ENCODE measurements around the gene DYNC1H1.

DYNC1H1 gene

GRCh38 chr14:101962503-101962874 lies 1.9 kb upstream of the DYNC1H1 start (continued):
- TF ChIP-seq, protein P1, sequence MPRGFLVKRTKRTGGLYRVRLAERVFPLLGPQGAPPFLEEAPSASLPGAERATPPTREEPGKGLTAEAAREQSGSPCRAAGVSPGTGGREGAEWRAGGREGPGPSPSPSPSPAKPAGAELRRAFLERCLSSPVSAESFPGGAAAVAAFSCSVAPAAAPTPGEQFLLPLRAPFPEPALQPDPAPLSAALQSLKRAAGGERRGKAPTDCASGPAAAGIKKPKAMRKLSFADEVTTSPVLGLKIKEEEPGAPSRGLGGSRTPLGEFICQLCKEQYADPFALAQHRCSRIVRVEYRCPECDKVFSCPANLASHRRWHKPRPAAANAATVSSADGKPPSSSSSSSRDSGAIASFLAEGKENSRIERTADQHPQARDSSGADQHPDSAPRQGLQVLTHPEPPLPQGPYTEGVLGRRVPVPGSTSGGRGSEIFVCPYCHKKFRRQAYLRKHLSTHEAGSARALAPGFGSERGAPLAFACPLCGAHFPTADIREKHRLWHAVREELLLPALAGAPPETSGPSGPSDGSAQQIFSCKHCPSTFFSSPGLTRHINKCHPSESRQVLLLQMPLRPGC (tag by site-specific recombination; IDR thresholded peaks at IDR 0.05) = no peak
- no peak for TF ChIP-seq ZNF391 (tag by site-specific recombination; IDR thresholded peaks at IDR 0.05; ENCODE audit: borderline replicate concordance, low read depth)
- TF ChIP-seq, protein P2, sequence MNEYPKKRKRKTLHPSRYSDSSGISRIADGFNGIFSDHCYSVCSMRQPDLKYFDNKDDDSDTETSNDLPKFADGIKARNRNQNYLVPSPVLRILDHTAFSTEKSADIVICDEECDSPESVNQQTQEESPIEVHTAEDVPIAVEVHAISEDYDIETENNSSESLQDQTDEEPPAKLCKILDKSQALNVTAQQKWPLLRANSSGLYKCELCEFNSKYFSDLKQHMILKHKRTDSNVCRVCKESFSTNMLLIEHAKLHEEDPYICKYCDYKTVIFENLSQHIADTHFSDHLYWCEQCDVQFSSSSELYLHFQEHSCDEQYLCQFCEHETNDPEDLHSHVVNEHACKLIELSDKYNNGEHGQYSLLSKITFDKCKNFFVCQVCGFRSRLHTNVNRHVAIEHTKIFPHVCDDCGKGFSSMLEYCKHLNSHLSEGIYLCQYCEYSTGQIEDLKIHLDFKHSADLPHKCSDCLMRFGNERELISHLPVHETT (tag by site-specific recombination; IDR thresholded peaks at IDR 0.05) = no peak
- TF ChIP-seq ZNF777 (tag by site-specific recombination; IDR thresholded peaks at IDR 0.05; ENCODE audit: borderline replicate concordance) = no peak
- TF ChIP-seq ZNF580 (tag by site-specific recombination; IDR thresholded peaks at IDR 0.05) = no peak
- no peak for TF ChIP-seq ZNF704 (tag by site-specific recombination; IDR thresholded peaks at IDR 0.05)
- TF ChIP-seq ZNF544 (tag by site-specific recombination; IDR thresholded peaks at IDR 0.05) = no peak
- TF ChIP-seq ZNF571 (tag by site-specific recombination; IDR thresholded peaks at IDR 0.05) = no peak
- TF ChIP-seq, protein P3, sequence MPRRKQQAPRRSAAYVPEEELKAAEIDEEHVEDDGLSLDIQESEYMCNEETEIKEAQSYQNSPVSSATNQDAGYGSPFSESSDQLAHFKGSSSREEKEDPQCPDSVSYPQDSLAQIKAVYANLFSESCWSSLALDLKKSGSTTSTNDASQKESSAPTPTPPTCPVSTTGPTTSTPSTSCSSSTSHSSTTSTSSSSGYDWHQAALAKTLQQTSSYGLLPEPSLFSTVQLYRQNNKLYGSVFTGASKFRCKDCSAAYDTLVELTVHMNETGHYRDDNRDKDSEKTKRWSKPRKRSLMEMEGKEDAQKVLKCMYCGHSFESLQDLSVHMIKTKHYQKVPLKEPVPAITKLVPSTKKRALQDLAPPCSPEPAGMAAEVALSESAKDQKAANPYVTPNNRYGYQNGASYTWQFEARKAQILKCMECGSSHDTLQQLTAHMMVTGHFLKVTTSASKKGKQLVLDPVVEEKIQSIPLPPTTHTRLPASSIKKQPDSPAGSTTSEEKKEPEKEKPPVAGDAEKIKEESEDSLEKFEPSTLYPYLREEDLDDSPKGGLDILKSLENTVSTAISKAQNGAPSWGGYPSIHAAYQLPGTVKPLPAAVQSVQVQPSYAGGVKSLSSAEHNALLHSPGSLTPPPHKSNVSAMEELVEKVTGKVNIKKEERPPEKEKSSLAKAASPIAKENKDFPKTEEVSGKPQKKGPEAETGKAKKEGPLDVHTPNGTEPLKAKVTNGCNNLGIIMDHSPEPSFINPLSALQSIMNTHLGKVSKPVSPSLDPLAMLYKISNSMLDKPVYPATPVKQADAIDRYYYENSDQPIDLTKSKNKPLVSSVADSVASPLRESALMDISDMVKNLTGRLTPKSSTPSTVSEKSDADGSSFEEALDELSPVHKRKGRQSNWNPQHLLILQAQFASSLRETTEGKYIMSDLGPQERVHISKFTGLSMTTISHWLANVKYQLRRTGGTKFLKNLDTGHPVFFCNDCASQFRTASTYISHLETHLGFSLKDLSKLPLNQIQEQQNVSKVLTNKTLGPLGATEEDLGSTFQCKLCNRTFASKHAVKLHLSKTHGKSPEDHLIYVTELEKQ (tag by site-specific recombination; IDR thresholded peaks at IDR 0.05; ENCODE audit: borderline replicate concordance) = no peak
- TF ChIP-seq ZNF518A (tag by site-specific recombination; conservative IDR thresholded peaks at IDR 0.05; ENCODE audit: low read depth) = no peak
- TF ChIP-seq HIC1 (tag by site-specific recombination; IDR thresholded peaks at IDR 0.05) = no peak
- no peak for TF ChIP-seq RBAK (tag by site-specific recombination; IDR thresholded peaks at IDR 0.05)
- TF ChIP-seq ZBTB8A (tag by site-specific recombination; IDR thresholded peaks at IDR 0.05) = peak; percentile 58; the same call in 1 of the 2 replicates
- TF ChIP-seq ZNF266 (tag by site-specific recombination; IDR thresholded peaks at IDR 0.05; ENCODE audit: low read depth) = no peak
- no peak for TF ChIP-seq ZNF211 (tag by site-specific recombination; IDR thresholded peaks at IDR 0.05; ENCODE audit: low read depth)
- TF ChIP-seq, protein P4, sequence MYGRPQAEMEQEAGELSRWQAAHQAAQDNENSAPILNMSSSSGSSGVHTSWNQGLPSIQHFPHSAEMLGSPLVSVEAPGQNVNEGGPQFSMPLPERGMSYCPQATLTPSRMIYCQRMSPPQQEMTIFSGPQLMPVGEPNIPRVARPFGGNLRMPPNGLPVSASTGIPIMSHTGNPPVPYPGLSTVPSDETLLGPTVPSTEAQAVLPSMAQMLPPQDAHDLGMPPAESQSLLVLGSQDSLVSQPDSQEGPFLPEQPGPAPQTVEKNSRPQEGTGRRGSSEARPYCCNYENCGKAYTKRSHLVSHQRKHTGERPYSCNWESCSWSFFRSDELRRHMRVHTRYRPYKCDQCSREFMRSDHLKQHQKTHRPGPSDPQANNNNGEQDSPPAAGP (tag by site-specific recombination; IDR thresholded peaks at IDR 0.05) = no peak
- TF ChIP-seq ELK4 (IDR thresholded peaks at IDR 0.05; ENCODE audit: borderline replicate concordance, low read depth, low read length) = no peak
- peak; percentile 80 for TF ChIP-seq ZIC2 (tag by site-specific recombination; IDR thresholded peaks at IDR 0.05)
- no peak for TF ChIP-seq ZNF664 (tag by site-specific recombination; IDR thresholded peaks at IDR 0.05)
- peak; percentile 99 for TF ChIP-seq ZBTB17 (tag by site-specific recombination; IDR thresholded peaks at IDR 0.05)
- TF ChIP-seq ZNF561 (tag by site-specific recombination; IDR thresholded peaks at IDR 0.05; ENCODE audit: borderline replicate concordance) = no peak
- TF ChIP-seq ZSCAN16 (tag by site-specific recombination; IDR thresholded peaks at IDR 0.05) = no peak
